Osteoblast (primary cell): Measurements from ENCODE around the gene DDR1. TPM values are rescaled to one million over a fixed set of nuclear protein-coding genes. Genes with fewer than 3 reads are reported as not detected.

Experiments
- DNase-seq: peaks from one replicate; pipeline ENCODE4 v3.0.0; 2011; ENCODE audit warnings: low spot score, mixed read lengths; ENCODE audit not compliant: insufficient read length; ENCODE audit errors: missing footprints
- H2AFZ ChIP-seq: 2 replicates; pipeline ENCODE4 v1.6.0; 2011; ENCODE audit warnings: mild to moderate bottlenecking, low read length
- H3K27ac ChIP-seq: 2 replicates; pipeline ENCODE4 v1.5.1; 2011; ENCODE audit warnings: mild to moderate bottlenecking, low read depth, low read length, moderate library complexity
- H3K27me3 ChIP-seq: 2 replicates; pipeline ENCODE4 v1.6.0; 2012; ENCODE audit warnings: mild to moderate bottlenecking, control low read depth, inconsistent platforms, low read length, moderate library complexity; ENCODE audit not compliant: insufficient read depth
- H3K36me3 ChIP-seq: 2 replicates; pipeline ENCODE4 v1.5.1; 2011; ENCODE audit warnings: mild to moderate bottlenecking, low read length, control low read depth, moderate library complexity; ENCODE audit not compliant: insufficient read depth
- H3K4me1 ChIP-seq: 2 replicates; pipeline ENCODE4 v1.5.1; 2011; ENCODE audit warnings: mild to moderate bottlenecking, low read length, control low read depth, moderate library complexity; ENCODE audit not compliant: insufficient read depth
- H3K4me2 ChIP-seq: 2 replicates; pipeline ENCODE4 v1.6.0; 2011; ENCODE audit warnings: mild to moderate bottlenecking, low read length; ENCODE audit not compliant: insufficient read depth
- H3K4me3 ChIP-seq: fragments of 200-600 bp; sonication (generic); 3 replicates; pipeline ENCODE4 v1.5.1; 2012; ENCODE audit warnings: mild to moderate bottlenecking, low read length, inconsistent platforms; ENCODE audit not compliant: insufficient read depth
- H3K79me2 ChIP-seq: 2 replicates; pipeline ENCODE4 v1.6.0; 2012; ENCODE audit warnings: mild to moderate bottlenecking, low read length, control low read depth, inconsistent platforms; ENCODE audit not compliant: insufficient read depth
- H3K9me3 ChIP-seq: 2 replicates; pipeline ENCODE4 v1.5.1; 2011; ENCODE audit warnings: low read depth, low read length, control low read depth
- H4K20me1 ChIP-seq: 2 replicates; pipeline ENCODE4 v1.6.0; 2012; ENCODE audit warnings: mild to moderate bottlenecking, low read length, control low read depth; ENCODE audit not compliant: insufficient read depth
- CTCF ChIP-seq: IDR thresholded peaks from 2 replicates; pipeline ENCODE4 v1.5.1; 2011; ENCODE audit warnings: mild to moderate bottlenecking, low read depth, low read length, moderate library complexity; ENCODE audit errors: extremely low read depth
- total RNA-seq: library from RNA; depleted of rRNA; stranded (reverse); fragments of >200 nt; gene quantifications from 2 replicates; pipeline ENCODE4 v1.2.3, GENCODE V29; 2012

The DDR1 gene
- total RNA-seq, 1 donor: 22.4 TPM

GRCh38 chr6:30875244-30876038, 8.9 kb upstream of the DDR1 start:
- Histone ChIP-seq H3K4me1 (peaks cover 18% of the 10 kb centered on the region), H3K4me2 (no peak overlapping the region), H3K79me2 (no peaks in the 10 kb centered on the region), H2AFZ (peak overlapping the region; percentile 39), H3K4me3 (no peak overlapping the region), H3K27me3 (no peaks in the 10 kb centered on the region), H3K36me3 (no peaks in the 10 kb centered on the region), H4K20me1 (no peaks in the 10 kb centered on the region), H3K9me3 (no peaks in the 10 kb centered on the region), H3K27ac (peak overlapping the region; percentile 6)
- no peak for TF ChIP-seq CTCF
- peak; percentile 10 for DNase-seq

GRCh38 chr6:30876039-30876730, 8.1 kb upstream of the DDR1 start:
- Histone ChIP-seq H3K27me3 (no peaks in the 10 kb centered on the region), H3K4me2 (no peak overlapping the region), H2AFZ (peak overlapping the region; percentile 19)

GRCh38 chr6:30877419-30878262, 6.7 kb upstream of the DDR1 start:
- no peaks in the 10 kb centered on the region for H3K9me3 ChIP-seq
- peaks cover 21% of the 10 kb centered on the region for H3K4me1 ChIP-seq
- no peaks in the 10 kb centered on the region for H4K20me1 ChIP-seq
- peak overlapping the region; percentile 65 for H3K27ac ChIP-seq
- peak; percentile 98 for DNase-seq
- no peaks in the 10 kb centered on the region for H3K79me2 ChIP-seq
- H3K4me3 ChIP-seq: peak overlapping the region; percentile 65
- H2AFZ ChIP-seq: peak overlapping the region; percentile 89
- no peaks in the 10 kb centered on the region for H3K36me3 ChIP-seq
- peak overlapping the region; percentile 88 for H3K4me2 ChIP-seq
- H3K27me3 ChIP-seq: no peaks in the 10 kb centered on the region
- TF ChIP-seq CTCF: peak; percentile 99

More at GRCh38 chr6:30876039-30876730, 8.1 kb upstream of the DDR1 start:
- DNase-seq: peak; percentile 89
- TF ChIP-seq CTCF: no peak
- H3K4me1 ChIP-seq: peaks cover 18% of the 10 kb centered on the region
- no peaks in the 10 kb centered on the region for H4K20me1 ChIP-seq
- H3K79me2 ChIP-seq: no peaks in the 10 kb centered on the region
- no peaks in the 10 kb centered on the region for H3K9me3 ChIP-seq
- H3K4me3 ChIP-seq: no peak overlapping the region
- H3K27ac ChIP-seq: peak overlapping the region; percentile 6
- no peaks in the 10 kb centered on the region for H3K36me3 ChIP-seq
